Measurements from ENCODE around the gene ZNF148. TPM values are rescaled to one million over a fixed set of nuclear protein-coding genes. Genes with fewer than 3 reads are reported as not detected.

Gene ZNF148
- total and polyA plus RNA-seq, 7 donors, result 3.5 to 29.8 (median 22.7) TPM

DNA sequence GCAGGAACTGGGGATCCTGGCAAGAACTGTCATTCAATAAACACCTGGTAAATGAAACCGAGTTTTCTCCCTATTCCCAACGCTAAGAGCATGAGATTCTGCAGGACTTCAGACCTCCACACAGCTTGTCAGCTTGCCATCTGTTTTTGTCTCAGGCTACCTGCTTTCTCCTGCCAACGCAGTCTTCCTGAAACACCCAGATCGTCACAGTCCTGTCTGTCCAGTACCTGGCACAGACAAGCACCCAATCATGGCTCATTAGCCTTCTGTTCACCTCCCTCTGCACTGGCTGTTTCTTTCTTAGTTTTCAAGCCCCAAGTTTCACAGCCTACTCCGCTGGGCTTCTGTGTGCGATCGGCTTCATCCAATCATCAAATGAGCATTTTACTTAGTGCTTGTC, 167.6 kb downstream of the ZNF148 start:
- DNase-seq, result no peak
- Histone ChIP-seq H3K27ac (no peak overlapping the region), H3K4me1 (peaks cover 5% of the 10 kb centered on the region), H3K36me3 (ENCODE audit: insufficient read depth in 1 of 2, low read depth in 1 of 2) (no peaks in the 10 kb centered on the region), H3K9me3 (no peaks in the 10 kb centered on the region), H3K27me3 (ENCODE audit: insufficient read depth in 3 of 3, low read length in 2 of 3) (peaks cover 0 to 15% (median 6%) of the 10 kb centered on the region in 3 donors), H3K4me3 (no peak overlapping the region)
- 70 to 83% (median 80%) methylated on average over 7 of the region's 7 CpGs for WGBS, 3 donors
- intact Hi-C loops (cut with DNase I), result no loop called here
- TF ChIP-seq, protein P1, sequence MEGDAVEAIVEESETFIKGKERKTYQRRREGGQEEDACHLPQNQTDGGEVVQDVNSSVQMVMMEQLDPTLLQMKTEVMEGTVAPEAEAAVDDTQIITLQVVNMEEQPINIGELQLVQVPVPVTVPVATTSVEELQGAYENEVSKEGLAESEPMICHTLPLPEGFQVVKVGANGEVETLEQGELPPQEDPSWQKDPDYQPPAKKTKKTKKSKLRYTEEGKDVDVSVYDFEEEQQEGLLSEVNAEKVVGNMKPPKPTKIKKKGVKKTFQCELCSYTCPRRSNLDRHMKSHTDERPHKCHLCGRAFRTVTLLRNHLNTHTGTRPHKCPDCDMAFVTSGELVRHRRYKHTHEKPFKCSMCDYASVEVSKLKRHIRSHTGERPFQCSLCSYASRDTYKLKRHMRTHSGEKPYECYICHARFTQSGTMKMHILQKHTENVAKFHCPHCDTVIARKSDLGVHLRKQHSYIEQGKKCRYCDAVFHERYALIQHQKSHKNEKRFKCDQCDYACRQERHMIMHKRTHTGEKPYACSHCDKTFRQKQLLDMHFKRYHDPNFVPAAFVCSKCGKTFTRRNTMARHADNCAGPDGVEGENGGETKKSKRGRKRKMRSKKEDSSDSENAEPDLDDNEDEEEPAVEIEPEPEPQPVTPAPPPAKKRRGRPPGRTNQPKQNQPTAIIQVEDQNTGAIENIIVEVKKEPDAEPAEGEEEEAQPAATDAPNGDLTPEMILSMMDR (IDR thresholded peaks at IDR 0.05), result no peak
- no peak for ATAC-seq

DNA sequence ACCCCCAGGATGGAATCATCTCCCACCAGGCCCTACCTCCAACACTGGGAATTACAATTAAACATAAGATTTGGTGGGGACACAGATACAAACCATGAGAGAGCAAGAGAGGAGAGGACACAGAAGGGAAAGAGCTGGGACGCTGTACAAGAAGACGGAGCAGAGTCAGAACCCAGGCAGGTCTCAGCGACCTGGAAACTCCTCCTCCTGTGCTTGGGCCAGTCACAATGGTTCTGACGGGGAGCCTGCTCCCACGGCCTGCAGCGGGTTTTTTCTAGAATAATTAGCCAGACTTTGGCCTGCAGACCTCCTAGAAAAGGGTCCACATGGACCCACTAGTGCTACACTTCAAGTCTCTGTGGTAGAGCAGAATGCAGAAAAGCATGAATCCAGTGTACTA, 168.2 kb downstream of the ZNF148 start:
- DNase-seq, result no peak
- 69 to 85% (median 83%) methylated on average over 6 of the region's 6 CpGs for WGBS, 3 donors
- TF ChIP-seq, protein P1 (IDR thresholded peaks at IDR 0.05), result no peak
- ATAC-seq, result no peak
- Histone ChIP-seq H3K4me3 (no peak overlapping the region), H3K4me1 (no peaks in the 10 kb centered on the region), H3K27me3 (ENCODE audit: insufficient read depth in 3 of 3, low read length in 2 of 3) (peaks cover 0 to 10% (median under 1%) of the 10 kb centered on the region in 3 donors), H3K36me3 (ENCODE audit: insufficient read depth in 1 of 2, low read depth in 1 of 2) (no peaks in the 10 kb centered on the region), H3K27ac (no peak overlapping the region), H3K9me3 (peaks cover 4% of the 10 kb centered on the region)
- intact Hi-C loops (cut with DNase I), result no loop called here

GRCh38 chr3:125203731-125204130, 171.4 kb downstream of the ZNF148 start:
- intact Hi-C loops (cut with DNase I), result no loop called here
- ATAC-seq, result no peak
- Histone ChIP-seq H3K4me1 (no peaks in the 10 kb centered on the region), H3K4me3 (no peak overlapping the region), H3K27me3 (ENCODE audit: insufficient read depth in 3 of 3, low read length in 2 of 3) (no peaks in the 10 kb centered on the region), H3K9me3 (peaks cover 4% of the 10 kb centered on the region), H3K36me3 (ENCODE audit: insufficient read depth in 1 of 2, low read depth in 1 of 2) (no peaks in the 10 kb centered on the region), H3K27ac (no peak overlapping the region)
- no peak for DNase-seq
- TF ChIP-seq, protein P1 (IDR thresholded peaks at IDR 0.05), result no peak

GRCh38 chr3:125202197-125202596, 172.9 kb downstream of the ZNF148 start:
- TF ChIP-seq, protein P1 (IDR thresholded peaks at IDR 0.05), result no peak

DNA sequence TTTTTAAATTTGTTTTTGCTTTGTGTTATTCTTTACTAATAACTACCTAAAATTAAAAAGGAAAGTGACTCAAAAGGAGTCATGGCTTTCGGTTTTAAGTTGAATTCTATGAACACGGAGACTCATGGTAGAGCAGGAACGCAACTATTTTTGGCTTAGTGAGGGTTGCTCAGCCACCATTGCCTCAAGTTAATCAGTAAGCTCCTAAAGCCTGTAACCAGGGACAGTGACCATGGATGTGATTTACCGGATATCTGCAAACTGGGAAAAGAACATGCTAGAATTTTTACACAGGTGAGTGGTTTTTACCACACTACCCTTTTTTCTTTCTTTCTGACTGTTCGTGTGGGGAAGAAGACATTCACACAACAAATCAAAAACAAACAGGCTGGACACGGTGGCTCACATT, 174.4 kb downstream of the ZNF148 start:
- intact Hi-C loops (cut with DNase I), result no loop called here
- Histone ChIP-seq H3K4me3 (no peak overlapping the region), H3K36me3 (ENCODE audit: insufficient read depth in 1 of 2, low read depth in 1 of 2) (no peaks in the 10 kb centered on the region), H3K27me3 (ENCODE audit: insufficient read depth in 3 of 3, low read length in 2 of 3) (no peaks in the 10 kb centered on the region), H3K27ac (no peak overlapping the region), H3K4me1 (no peaks in the 10 kb centered on the region), H3K9me3 (peaks cover 4% of the 10 kb centered on the region)
- ATAC-seq (no peak), DNase-seq (no peak)
- TF ChIP-seq, protein P1 (IDR thresholded peaks at IDR 0.05), result no peak
- WGBS, 3 donors, result 84 to 89% (median 87%) methylated on average over 6 of the region's 6 CpGs

More at GRCh38 chr3:125202197-125202596, 172.9 kb downstream of the ZNF148 start:
- 79 to 81% (median 80%) methylated on average over 4 of the region's 4 CpGs for WGBS, 3 donors
- Histone ChIP-seq H3K27me3 (ENCODE audit: insufficient read depth in 3 of 3, low read length in 2 of 3) (no peaks in the 10 kb centered on the region), H3K4me1 (no peaks in the 10 kb centered on the region), H3K9me3 (peaks cover 4% of the 10 kb centered on the region), H3K27ac (no peak overlapping the region), H3K36me3 (ENCODE audit: insufficient read depth in 1 of 2, low read depth in 1 of 2) (no peaks in the 10 kb centered on the region), H3K4me3 (no peak overlapping the region)
- intact Hi-C loops (cut with DNase I), result no loop called here
- ATAC-seq, result no peak
- no peak for DNase-seq

Data from psoas muscle (tissue), 8 donors.